ENCODE measurements around the gene USP24.

USP24 gene

GRCh38 chr1:55062801-55063576 is 152.2 kb downstream of the USP24 start:
- Histone ChIP-seq H3K4me2 (ENCODE audit: low read length) (no peak overlapping the region), H2AK5ac (ENCODE audit: low read length) (no peak overlapping the region), H4K5ac (ENCODE audit: low read length) (no peak overlapping the region), H3K27me3 (ENCODE audit: insufficient read depth, low read length, poor library complexity) (no peaks in the 10 kb centered on the region), H3K18ac (ENCODE audit: low read length) (no peak overlapping the region), H3K79me1 (ENCODE audit: low read length) (no peaks in the 10 kb centered on the region), H3K79me2 (ENCODE audit: control insufficient read depth, insufficient read depth, low read length) (no peaks in the 10 kb centered on the region), H3K4me3 (ENCODE audit: low read length) (no peak overlapping the region), H2BK5ac (ENCODE audit: low read length) (no peak overlapping the region), H3K27ac (ENCODE audit: low read depth, low read length) (no peak overlapping the region), H3K4me1 (ENCODE audit: control insufficient read depth, low read depth, low read length) (no peaks in the 10 kb centered on the region), H3K4ac (ENCODE audit: low read depth, low read length) (no peak overlapping the region), H4K8ac (ENCODE audit: low read depth, low read length) (no peak overlapping the region), H3K9ac (ENCODE audit: low read length) (no peak overlapping the region), H3K36me3 (ENCODE audit: control insufficient read depth, insufficient read depth, low read length) (peaks cover 9% of the 10 kb centered on the region), H2BK15ac (replicated peaks; ENCODE audit: low read depth) (no peak overlapping the region), H3K56ac (ENCODE audit: low read length) (no peak overlapping the region), H3K23ac (ENCODE audit: low read length) (no peak overlapping the region), H2BK120ac (ENCODE audit: low read depth, low read length) (no peak overlapping the region)
- no peak for DNase-seq
- WGBS (ENCODE audit: extremely low coverage, insufficient coverage, low lambda C conversion rate): no CpG with 5 or more reads among the region's 29 CpGs

GRCh38 chr1:55061706-55062321 is 153.3 kb downstream of the USP24 start:
- no peak overlapping the region for H3K9ac ChIP-seq (ENCODE audit: low read length)
- no peak overlapping the region for H3K4ac ChIP-seq (ENCODE audit: low read depth, low read length)
- H3K56ac ChIP-seq (ENCODE audit: low read length): no peak overlapping the region
- no peaks in the 10 kb centered on the region for H3K79me2 ChIP-seq (ENCODE audit: control insufficient read depth, insufficient read depth, low read length)
- no peak overlapping the region for H2BK15ac ChIP-seq (replicated peaks; ENCODE audit: low read depth)
- H3K4me3 ChIP-seq (ENCODE audit: low read length): no peak overlapping the region
- no peaks in the 10 kb centered on the region for H3K79me1 ChIP-seq (ENCODE audit: low read length)
- DNase-seq: no peak
- WGBS (ENCODE audit: extremely low coverage, insufficient coverage, low lambda C conversion rate): no CpG with 5 or more reads among the region's 4 CpGs
- H2BK120ac ChIP-seq (ENCODE audit: low read depth, low read length): no peak overlapping the region
- no peaks in the 10 kb centered on the region for H3K4me1 ChIP-seq (ENCODE audit: control insufficient read depth, low read depth, low read length)
- H3K4me2 ChIP-seq (ENCODE audit: low read length): no peak overlapping the region
- H4K5ac ChIP-seq (ENCODE audit: low read length): no peak overlapping the region
- H2BK5ac ChIP-seq (ENCODE audit: low read length): no peak overlapping the region
- H3K18ac ChIP-seq (ENCODE audit: low read length): no peak overlapping the region
- no peak overlapping the region for H4K8ac ChIP-seq (ENCODE audit: low read depth, low read length)
- H3K36me3 ChIP-seq (ENCODE audit: control insufficient read depth, insufficient read depth, low read length): peaks cover 5% of the 10 kb centered on the region
- H3K27me3 ChIP-seq (ENCODE audit: insufficient read depth, low read length, poor library complexity): no peaks in the 10 kb centered on the region
- H3K27ac ChIP-seq (ENCODE audit: low read depth, low read length): no peak overlapping the region
- H3K23ac ChIP-seq (ENCODE audit: low read length): no peak overlapping the region
- H2AK5ac ChIP-seq (ENCODE audit: low read length): no peak overlapping the region

- Histone ChIP-seq H3K23ac (ENCODE audit: low read length) (no peak overlapping the region), H3K18ac (ENCODE audit: low read length) (no peak overlapping the region), H3K79me2 (ENCODE audit: control insufficient read depth, insufficient read depth, low read length) (no peaks in the 10 kb centered on the region), H4K5ac (ENCODE audit: low read length) (no peak overlapping the region), H4K8ac (ENCODE audit: low read depth, low read length) (no peak overlapping the region), H3K9ac (ENCODE audit: low read length) (no peak overlapping the region), H2BK120ac (ENCODE audit: low read depth, low read length) (no peak overlapping the region), H2AK5ac (ENCODE audit: low read length) (no peak overlapping the region), H3K36me3 (ENCODE audit: control insufficient read depth, insufficient read depth, low read length) (peaks cover 5% of the 10 kb centered on the region), H3K27me3 (ENCODE audit: insufficient read depth, low read length, poor library complexity) (no peaks in the 10 kb centered on the region), H3K4me2 (ENCODE audit: low read length) (no peak overlapping the region), H3K4me1 (ENCODE audit: control insufficient read depth, low read depth, low read length) (no peaks in the 10 kb centered on the region), H2BK15ac (replicated peaks; ENCODE audit: low read depth) (no peak overlapping the region), H3K27ac (ENCODE audit: low read depth, low read length) (no peak overlapping the region), H3K4me3 (ENCODE audit: low read length) (no peak overlapping the region), H2BK5ac (ENCODE audit: low read length) (no peak overlapping the region), H3K56ac (ENCODE audit: low read length) (no peak overlapping the region), H3K79me1 (ENCODE audit: low read length) (no peaks in the 10 kb centered on the region), H3K4ac (ENCODE audit: low read depth, low read length) (no peak overlapping the region)
- DNase-seq: no peak
- WGBS (ENCODE audit: extremely low coverage, insufficient coverage, low lambda C conversion rate): no CpG with 5 or more reads among the region's 13 CpGs
Measured at GRCh38 chr1:55061000-55061705, 154.0 kb downstream of the USP24 start.

GRCh38 chr1:55060133-55060999 is 154.8 kb downstream of the USP24 start:
- no peak overlapping the region for H4K5ac ChIP-seq (ENCODE audit: low read length)
- no CpG with 5 or more reads among the region's 14 CpGs for WGBS (ENCODE audit: extremely low coverage, insufficient coverage, low lambda C conversion rate)

GRCh38 chr1:55059302-55060132 is 155.6 kb downstream of the USP24 start:
- Histone ChIP-seq H2AK5ac (ENCODE audit: low read length) (no peak overlapping the region), H3K79me2 (ENCODE audit: control insufficient read depth, insufficient read depth, low read length) (no peaks in the 10 kb centered on the region), H3K79me1 (ENCODE audit: low read length) (no peaks in the 10 kb centered on the region), H3K23ac (ENCODE audit: low read length) (no peak overlapping the region), H3K56ac (ENCODE audit: low read length) (no peak overlapping the region), H3K4ac (ENCODE audit: low read depth, low read length) (no peak overlapping the region), H3K27me3 (ENCODE audit: insufficient read depth, low read length, poor library complexity) (no peaks in the 10 kb centered on the region), H4K5ac (ENCODE audit: low read length) (no peak overlapping the region), H2BK5ac (ENCODE audit: low read length) (no peak overlapping the region), H3K9ac (ENCODE audit: low read length) (no peak overlapping the region), H3K36me3 (ENCODE audit: control insufficient read depth, insufficient read depth, low read length) (peaks cover 2% of the 10 kb centered on the region), H3K4me2 (ENCODE audit: low read length) (no peak overlapping the region), H3K27ac (ENCODE audit: low read depth, low read length) (no peak overlapping the region), H2BK120ac (ENCODE audit: low read depth, low read length) (no peak overlapping the region), H3K4me3 (ENCODE audit: low read length) (no peak overlapping the region), H3K4me1 (ENCODE audit: control insufficient read depth, low read depth, low read length) (no peaks in the 10 kb centered on the region), H2BK15ac (replicated peaks; ENCODE audit: low read depth) (no peak overlapping the region), H4K8ac (ENCODE audit: low read depth, low read length) (no peak overlapping the region), H3K18ac (ENCODE audit: low read length) (no peak overlapping the region)
- no peak for DNase-seq
- WGBS (ENCODE audit: extremely low coverage, insufficient coverage, low lambda C conversion rate): no CpG with 5 or more reads among the region's 14 CpGs

More at GRCh38 chr1:55060133-55060999, 154.8 kb downstream of the USP24 start:
- Histone ChIP-seq H3K27me3 (ENCODE audit: insufficient read depth, low read length, poor library complexity) (no peaks in the 10 kb centered on the region), H3K23ac (ENCODE audit: low read length) (peak overlapping the region; percentile 80), H3K36me3 (ENCODE audit: control insufficient read depth, insufficient read depth, low read length) (peaks cover 5% of the 10 kb centered on the region), H3K56ac (ENCODE audit: low read length) (no peak overlapping the region), H3K79me2 (ENCODE audit: control insufficient read depth, insufficient read depth, low read length) (no peaks in the 10 kb centered on the region), H2BK120ac (ENCODE audit: low read depth, low read length) (no peak overlapping the region), H2AK5ac (ENCODE audit: low read length) (no peak overlapping the region), H2BK5ac (ENCODE audit: low read length) (no peak overlapping the region), H3K79me1 (ENCODE audit: low read length) (no peaks in the 10 kb centered on the region), H3K4me3 (ENCODE audit: low read length) (no peak overlapping the region), H3K4me2 (ENCODE audit: low read length) (no peak overlapping the region), H3K4ac (ENCODE audit: low read depth, low read length) (no peak overlapping the region), H4K8ac (ENCODE audit: low read depth, low read length) (no peak overlapping the region), H3K4me1 (ENCODE audit: control insufficient read depth, low read depth, low read length) (no peaks in the 10 kb centered on the region), H3K18ac (ENCODE audit: low read length) (no peak overlapping the region), H3K27ac (ENCODE audit: low read depth, low read length) (no peak overlapping the region), H3K9ac (ENCODE audit: low read length) (no peak overlapping the region), H2BK15ac (replicated peaks; ENCODE audit: low read depth) (no peak overlapping the region)
- DNase-seq: no peak
